Measurements from ENCODE around the gene NES. TPM values are rescaled to one million over a fixed set of nuclear protein-coding genes. Genes with fewer than 3 reads are reported as not detected.

Gene NES
- total and polyA plus RNA-seq, 2 experiments from 2014 or later = 25.0 to 95.9 TPM

DNA sequence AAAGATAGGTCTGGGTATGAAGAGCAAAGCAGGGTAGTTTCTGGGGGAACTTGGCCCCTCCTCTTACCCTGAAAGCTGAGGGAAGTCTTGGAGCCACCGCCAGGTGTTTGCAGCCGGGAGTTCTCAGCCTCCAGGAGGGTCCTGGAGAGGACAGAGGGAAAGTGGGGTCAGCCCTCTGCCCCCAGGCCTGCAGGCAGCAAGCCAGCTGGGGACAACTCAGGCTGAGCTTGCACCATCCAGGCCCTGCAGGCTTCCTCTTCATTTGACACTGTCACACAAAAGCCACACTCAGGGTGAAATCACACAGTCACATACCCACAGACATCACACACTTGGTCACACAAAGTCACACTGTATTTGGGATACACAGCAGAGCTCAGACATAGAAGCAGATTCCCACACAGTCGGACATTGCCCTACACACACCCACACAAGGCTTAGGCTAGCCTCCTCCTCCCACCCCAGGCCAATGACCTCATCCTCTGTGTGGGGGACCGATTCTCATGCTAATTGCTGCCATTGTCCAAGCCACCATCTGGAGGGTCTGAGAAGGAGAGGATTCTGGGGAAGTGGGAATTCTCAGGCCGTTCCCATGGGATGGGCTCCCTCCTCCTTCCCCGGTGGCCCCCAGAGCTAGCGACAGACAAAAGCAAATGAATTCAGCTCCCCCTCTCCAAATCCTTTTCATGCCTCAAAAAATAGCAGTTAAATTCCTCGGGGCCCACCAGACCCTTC is 3.7 kb downstream of the NES start (continued):
- TF ChIP-seq, protein P1, sequence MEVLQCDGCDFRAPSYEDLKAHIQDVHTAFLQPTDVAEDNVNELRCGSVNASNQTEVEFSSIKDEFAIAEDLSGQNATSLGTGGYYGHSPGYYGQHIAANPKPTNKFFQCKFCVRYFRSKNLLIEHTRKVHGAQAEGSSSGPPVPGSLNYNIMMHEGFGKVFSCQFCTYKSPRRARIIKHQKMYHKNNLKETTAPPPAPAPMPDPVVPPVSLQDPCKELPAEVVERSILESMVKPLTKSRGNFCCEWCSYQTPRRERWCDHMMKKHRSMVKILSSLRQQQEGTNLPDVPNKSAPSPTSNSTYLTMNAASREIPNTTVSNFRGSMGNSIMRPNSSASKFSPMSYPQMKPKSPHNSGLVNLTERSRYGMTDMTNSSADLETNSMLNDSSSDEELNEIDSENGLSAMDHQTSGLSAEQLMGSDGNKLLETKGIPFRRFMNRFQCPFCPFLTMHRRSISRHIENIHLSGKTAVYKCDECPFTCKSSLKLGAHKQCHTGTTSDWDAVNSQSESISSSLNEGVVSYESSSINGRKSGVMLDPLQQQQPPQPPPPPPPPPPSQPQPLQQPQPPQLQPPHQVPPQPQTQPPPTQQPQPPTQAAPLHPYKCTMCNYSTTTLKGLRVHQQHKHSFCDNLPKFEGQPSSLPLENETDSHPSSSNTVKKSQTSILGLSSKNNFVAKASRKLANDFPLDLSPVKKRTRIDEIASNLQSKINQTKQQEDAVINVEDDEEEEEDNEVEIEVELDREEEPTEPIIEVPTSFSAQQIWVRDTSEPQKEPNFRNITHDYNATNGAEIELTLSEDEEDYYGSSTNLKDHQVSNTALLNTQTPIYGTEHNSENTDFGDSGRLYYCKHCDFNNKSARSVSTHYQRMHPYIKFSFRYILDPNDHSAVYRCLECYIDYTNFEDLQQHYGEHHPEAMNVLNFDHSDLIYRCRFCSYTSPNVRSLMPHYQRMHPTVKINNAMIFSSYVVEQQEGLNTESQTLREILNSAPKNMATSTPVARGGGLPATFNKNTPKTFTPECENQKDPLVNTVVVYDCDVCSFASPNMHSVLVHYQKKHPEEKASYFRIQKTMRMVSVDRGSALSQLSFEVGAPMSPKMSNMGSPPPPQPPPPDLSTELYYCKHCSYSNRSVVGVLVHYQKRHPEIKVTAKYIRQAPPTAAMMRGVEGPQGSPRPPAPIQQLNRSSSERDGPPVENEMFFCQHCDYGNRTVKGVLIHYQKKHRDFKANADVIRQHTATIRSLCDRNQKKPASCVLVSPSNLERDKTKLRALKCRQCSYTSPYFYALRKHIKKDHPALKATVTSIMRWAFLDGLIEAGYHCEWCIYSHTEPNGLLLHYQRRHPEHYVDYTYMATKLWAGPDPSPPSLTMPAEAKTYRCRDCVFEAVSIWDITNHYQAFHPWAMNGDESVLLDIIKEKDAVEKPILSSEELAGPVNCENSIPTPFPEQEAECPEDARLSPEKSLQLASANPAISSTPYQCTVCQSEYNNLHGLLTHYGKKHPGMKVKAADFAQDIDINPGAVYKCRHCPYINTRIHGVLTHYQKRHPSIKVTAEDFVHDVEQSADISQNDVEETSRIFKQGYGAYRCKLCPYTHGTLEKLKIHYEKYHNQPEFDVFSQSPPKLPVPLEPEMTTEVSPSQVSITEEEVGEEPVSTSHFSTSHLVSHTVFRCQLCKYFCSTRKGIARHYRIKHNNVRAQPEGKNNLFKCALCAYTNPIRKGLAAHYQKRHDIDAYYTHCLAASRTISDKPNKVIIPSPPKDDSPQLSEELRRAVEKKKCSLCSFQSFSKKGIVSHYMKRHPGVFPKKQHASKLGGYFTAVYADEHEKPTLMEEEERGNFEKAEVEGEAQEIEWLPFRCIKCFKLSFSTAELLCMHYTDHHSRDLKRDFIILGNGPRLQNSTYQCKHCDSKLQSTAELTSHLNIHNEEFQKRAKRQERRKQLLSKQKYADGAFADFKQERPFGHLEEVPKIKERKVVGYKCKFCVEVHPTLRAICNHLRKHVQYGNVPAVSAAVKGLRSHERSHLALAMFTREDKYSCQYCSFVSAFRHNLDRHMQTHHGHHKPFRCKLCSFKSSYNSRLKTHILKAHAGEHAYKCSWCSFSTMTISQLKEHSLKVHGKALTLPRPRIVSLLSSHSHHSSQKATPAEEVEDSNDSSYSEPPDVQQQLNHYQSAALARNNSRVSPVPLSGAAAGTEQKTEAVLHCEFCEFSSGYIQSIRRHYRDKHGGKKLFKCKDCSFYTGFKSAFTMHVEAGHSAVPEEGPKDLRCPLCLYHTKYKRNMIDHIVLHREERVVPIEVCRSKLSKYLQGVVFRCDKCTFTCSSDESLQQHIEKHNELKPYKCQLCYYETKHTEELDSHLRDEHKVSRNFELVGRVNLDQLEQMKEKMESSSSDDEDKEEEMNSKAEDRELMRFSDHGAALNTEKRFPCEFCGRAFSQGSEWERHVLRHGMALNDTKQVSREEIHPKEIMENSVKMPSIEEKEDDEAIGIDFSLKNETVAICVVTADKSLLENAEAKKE (CRISPR knock-in tag; IDR thresholded peaks at IDR 0.05) = no peak
- no peak for TF ChIP-seq EZH2 (IDR thresholded peaks at IDR 0.05; ENCODE audit: low read depth, unreplicated experiment)
- no peak for TF ChIP-seq REST (IDR thresholded peaks at IDR 0.05; ENCODE audit: unreplicated experiment)

- Mint-ChIP-seq H3K27ac (no peak overlapping the region), H3K4me1 (peaks cover 82% of the 10 kb centered on the region), H3K9me3 (peaks cover 9% of the 10 kb centered on the region), H3K4me3 (no peak overlapping the region; the same call in 2 of the 3 replicates), H3K36me3 (ENCODE audit: low read depth) (peaks cover 48% of the 10 kb centered on the region), H3K27me3 (ENCODE audit: insufficient read depth, low read depth, poor library complexity) (peaks cover 33% of the 10 kb centered on the region)
- Histone ChIP-seq H3K9me2 (ENCODE audit: insufficient read depth) (peaks cover 12% of the 10 kb centered on the region), H3F3A (replicated peaks; ENCODE audit: low read depth) (peaks cover 32% of the 10 kb centered on the region; the same call in 1 of the 2 replicates), H3K4me3 (no peak overlapping the region), H2AFZ (no peak overlapping the region), H3K36me3 (ENCODE audit: insufficient read depth) (peaks cover 19% of the 10 kb centered on the region), H4K20me1 (replicated peaks; ENCODE audit: insufficient read depth) (no peaks in the 10 kb centered on the region; the same call in 1 of the 2 replicates), H3K79me2 (replicated peaks; ENCODE audit: insufficient read depth) (peaks cover 47% of the 10 kb centered on the region), H3K4me1 (ENCODE audit: insufficient read depth) (peaks cover 67% of the 10 kb centered on the region), H3K4me2 (no peak overlapping the region), H3K27me3 (ENCODE audit: insufficient read depth) (peaks cover 15% of the 10 kb centered on the region), H3K27ac (ENCODE audit: low read depth) (no peak overlapping the region)
- no peak for ATAC-seq
- no peak for DNase-seq (ENCODE audit: low spot score)
- TF ChIP-seq, protein P1 (CRISPR knock-in tag; IDR thresholded peaks at IDR 0.05) = no peak
- no peak for TF ChIP-seq EZH2phosphoT487 (IDR thresholded peaks at IDR 0.05; ENCODE audit: unreplicated experiment)
These were observed 5.4 kb downstream of the NES start for GRCh38 chr1:156671804-156672203.
